Astrocyte (in vitro differentiated cells and primary cell): ENCODE results near the gene GRIK5. TPM values are rescaled to one million over a fixed set of nuclear protein-coding genes. Genes with fewer than 3 reads are reported as not detected.

Source experiments
- DNase-seq: peaks from one replicate; pipeline ENCODE4 v3.0.0-alpha.2; 2010; ENCODE audit warnings: low read depth
- FAIRE-seq: peaks from 2 replicates; lab custom pipeline; 2011; peaks lifted over from hg19 to GRCh38; lab: Jason Lieb, UNC
- H2AFZ ChIP-seq: 2 replicates; pipeline ENCODE4 v1.6.0; 2012; ENCODE audit warnings: low read depth, low read length, inconsistent platforms
- H3K27ac ChIP-seq: 2 replicates; pipeline ENCODE4 v1.5.1; 2011; ENCODE audit warnings: low read depth, low read length, inconsistent platforms
- H3K27me3 ChIP-seq: 2 replicates; pipeline ENCODE4 v1.6.0; 2011; ENCODE audit warnings: low read length, inconsistent platforms; ENCODE audit not compliant: insufficient read depth
- H3K36me3 ChIP-seq: 2 replicates; pipeline ENCODE4 v1.5.1; 2011; ENCODE audit warnings: low read length, inconsistent platforms; ENCODE audit not compliant: insufficient read depth
- H3K4me1 ChIP-seq: 2 replicates; pipeline ENCODE4 v1.5.1; 2011; ENCODE audit warnings: low read length, inconsistent platforms; ENCODE audit not compliant: insufficient read depth
- H3K4me2 ChIP-seq: 2 replicates; pipeline ENCODE4 v1.6.0; 2012; ENCODE audit warnings: low read length, inconsistent platforms
- H3K4me3 ChIP-seq: 2 replicates; pipeline ENCODE4 v1.5.1; 2011; ENCODE audit warnings: low read depth, mild to moderate bottlenecking, low read length, inconsistent platforms; ENCODE audit not compliant: insufficient read depth
- H3K79me2 ChIP-seq: 2 replicates; pipeline ENCODE4 v1.6.0; 2012; ENCODE audit warnings: mild to moderate bottlenecking, low read length, inconsistent platforms; ENCODE audit not compliant: insufficient read depth
- H3K9ac ChIP-seq: 2 replicates; pipeline ENCODE4 v1.6.0; 2012; ENCODE audit warnings: mild to moderate bottlenecking, low read length, inconsistent platforms
- H3K9me3 ChIP-seq: 2 replicates; pipeline ENCODE4 v1.5.1; 2012; ENCODE audit warnings: low read depth, mild to moderate bottlenecking, low read length, inconsistent platforms; ENCODE audit not compliant: insufficient read depth
- H4K20me1 ChIP-seq: 2 replicates; pipeline ENCODE4 v1.6.0; 2012; ENCODE audit warnings: low read length, inconsistent platforms; ENCODE audit not compliant: insufficient read depth
- H3K27ac Mint-ChIP-seq: one replicate; pipeline ENCODE4 v1.8.0; 2021; ENCODE audit warnings: mild to moderate bottlenecking, mixed read lengths; ENCODE audit not compliant: unreplicated experiment
- H3K27me3 Mint-ChIP-seq: one replicate; pipeline ENCODE4 v1.8.0; 2021; ENCODE audit warnings: low read depth, mixed read lengths; ENCODE audit not compliant: unreplicated experiment
- H3K36me3 Mint-ChIP-seq: one replicate; pipeline ENCODE4 v1.8.0; 2021; ENCODE audit warnings: low read depth, mixed read lengths; ENCODE audit not compliant: unreplicated experiment
- H3K4me1 Mint-ChIP-seq: one replicate; pipeline ENCODE4 v1.8.0; 2021; ENCODE audit warnings: low read depth, mixed read lengths; ENCODE audit not compliant: unreplicated experiment
- H3K4me3 Mint-ChIP-seq: one replicate; pipeline ENCODE4 v1.8.0; 2021; ENCODE audit warnings: mild to moderate bottlenecking, moderate library complexity, mixed read lengths; ENCODE audit not compliant: unreplicated experiment
- H3K9me3 Mint-ChIP-seq: one replicate; pipeline ENCODE4 v1.8.0; 2021; ENCODE audit warnings: mild to moderate bottlenecking, mixed read lengths; ENCODE audit not compliant: unreplicated experiment
- EZH2 ChIP-seq: IDR thresholded peaks from 2 replicates; pipeline ENCODE4 v1.6.1; 2012; ENCODE audit warnings: mild to moderate bottlenecking, low read length, inconsistent platforms; ENCODE audit not compliant: insufficient read depth
- total RNA-seq: library from RNA; stranded (reverse); gene quantifications from 2 replicates; pipeline ENCODE4 v1.2.1, GENCODE V29; 2021
- TF ChIP-seq, protein P1 (sequence below): IDR thresholded peaks from 2 replicates; pipeline ENCODE4 v1.5.1; 2011; ENCODE audit warnings: low read depth, mild to moderate bottlenecking, inconsistent platforms, low read length, moderate library complexity; ENCODE audit not compliant: insufficient read depth

Gene GRIK5
- total RNA-seq, 1 donor from 2014 or later = 9.2 TPM

DNA sequence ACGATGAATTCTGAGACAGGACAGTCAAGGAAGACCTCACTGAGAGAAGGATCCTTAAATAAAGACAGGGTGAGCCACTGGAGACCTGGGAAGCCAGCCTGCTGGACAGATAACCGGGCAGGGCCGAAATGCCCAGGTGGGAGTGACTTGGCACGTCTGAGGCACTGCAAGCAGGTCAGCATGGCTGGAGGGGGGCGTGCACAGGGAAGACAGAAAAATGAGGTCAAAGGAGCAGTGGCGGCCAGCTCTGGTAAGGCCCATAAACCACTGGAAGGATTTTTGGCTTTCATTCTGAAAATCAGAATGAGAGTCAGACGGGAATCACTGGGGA lies 70.2 kb downstream of the GRIK5 start:
- no peak for DNase-seq
- peaks cover 41% of the 10 kb centered on the region for H3K27me3 ChIP-seq

DNA sequence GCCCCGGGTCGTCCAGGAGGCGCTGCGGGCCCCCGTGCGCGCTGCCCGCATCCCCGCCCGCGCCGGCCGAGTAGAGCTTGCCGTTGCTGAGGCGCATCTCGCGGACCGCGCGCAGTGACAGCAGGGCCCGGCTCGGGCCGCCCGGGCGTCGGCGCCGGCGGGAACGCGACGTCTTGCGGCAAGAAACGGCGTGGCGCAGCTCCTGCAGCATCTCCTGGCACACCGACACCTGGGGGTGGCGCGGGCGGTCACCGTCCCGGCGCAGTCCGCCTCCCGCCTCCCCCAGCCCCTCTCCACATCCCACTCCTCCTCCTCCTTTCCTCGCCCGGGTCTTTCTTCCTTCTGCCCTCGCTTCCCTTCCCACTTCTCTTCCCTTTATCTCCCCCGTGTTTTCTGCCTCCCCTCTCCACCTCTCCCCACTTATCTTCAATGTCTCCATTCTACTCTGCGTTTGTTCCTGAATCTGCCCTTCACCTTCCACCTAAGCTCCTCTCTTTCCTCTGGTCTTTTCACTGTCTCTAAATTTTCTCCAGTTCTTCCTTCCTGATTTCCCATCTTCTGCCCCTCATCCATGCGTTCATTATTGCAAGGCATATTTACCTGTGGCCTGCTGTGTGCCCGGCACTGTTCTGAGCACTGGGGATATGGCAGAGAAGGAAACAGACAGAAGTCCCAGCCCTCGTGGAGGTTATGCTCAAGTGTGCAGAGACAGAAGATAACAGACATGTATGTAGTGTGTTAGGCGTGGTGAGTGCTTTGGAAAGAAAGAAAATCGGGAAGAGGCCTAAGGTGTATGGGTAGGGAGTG lies 70.7 kb downstream of the GRIK5 start:
- H3K27me3 ChIP-seq = peaks cover 45% of the 10 kb centered on the region

More for the DNA sequence above, 70.2 kb downstream of the GRIK5 start:
- H3K4me2 ChIP-seq = no peak overlapping the region
- H3K4me1 ChIP-seq = no peaks in the 10 kb centered on the region
- Mint-ChIP-seq H3K27ac (peak overlapping the region; percentile 64), H3K4me3 (peak overlapping the region; percentile 78), H3K36me3 (peaks cover 15% of the 10 kb centered on the region), H3K27me3 (peaks cover 80% of the 10 kb centered on the region), H3K4me1 (peaks cover 7% of the 10 kb centered on the region), H3K9me3 (peaks cover 13% of the 10 kb centered on the region)
- no peak for FAIRE-seq
- no peak overlapping the region for H3K4me3 ChIP-seq
- H2AFZ ChIP-seq = no peak overlapping the region
- peaks cover 13% of the 10 kb centered on the region for H4K20me1 ChIP-seq
- no peak for TF ChIP-seq EZH2
- TF ChIP-seq, protein P1, sequence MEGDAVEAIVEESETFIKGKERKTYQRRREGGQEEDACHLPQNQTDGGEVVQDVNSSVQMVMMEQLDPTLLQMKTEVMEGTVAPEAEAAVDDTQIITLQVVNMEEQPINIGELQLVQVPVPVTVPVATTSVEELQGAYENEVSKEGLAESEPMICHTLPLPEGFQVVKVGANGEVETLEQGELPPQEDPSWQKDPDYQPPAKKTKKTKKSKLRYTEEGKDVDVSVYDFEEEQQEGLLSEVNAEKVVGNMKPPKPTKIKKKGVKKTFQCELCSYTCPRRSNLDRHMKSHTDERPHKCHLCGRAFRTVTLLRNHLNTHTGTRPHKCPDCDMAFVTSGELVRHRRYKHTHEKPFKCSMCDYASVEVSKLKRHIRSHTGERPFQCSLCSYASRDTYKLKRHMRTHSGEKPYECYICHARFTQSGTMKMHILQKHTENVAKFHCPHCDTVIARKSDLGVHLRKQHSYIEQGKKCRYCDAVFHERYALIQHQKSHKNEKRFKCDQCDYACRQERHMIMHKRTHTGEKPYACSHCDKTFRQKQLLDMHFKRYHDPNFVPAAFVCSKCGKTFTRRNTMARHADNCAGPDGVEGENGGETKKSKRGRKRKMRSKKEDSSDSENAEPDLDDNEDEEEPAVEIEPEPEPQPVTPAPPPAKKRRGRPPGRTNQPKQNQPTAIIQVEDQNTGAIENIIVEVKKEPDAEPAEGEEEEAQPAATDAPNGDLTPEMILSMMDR = no peak
- no peaks in the 10 kb centered on the region for H3K36me3 ChIP-seq
- no peak overlapping the region for H3K27ac ChIP-seq
- no peaks in the 10 kb centered on the region for H3K9me3 ChIP-seq
- H3K79me2 ChIP-seq = no peaks in the 10 kb centered on the region
- no peak overlapping the region for H3K9ac ChIP-seq

More for the DNA sequence above, 70.7 kb downstream of the GRIK5 start:
- peaks cover 13% of the 10 kb centered on the region for H4K20me1 ChIP-seq
- Mint-ChIP-seq H3K4me3 (peak overlapping the region; percentile 78), H3K4me1 (peaks cover 7% of the 10 kb centered on the region), H3K27ac (peak overlapping the region; percentile 64), H3K9me3 (peaks cover 13% of the 10 kb centered on the region), H3K36me3 (peaks cover 15% of the 10 kb centered on the region), H3K27me3 (peaks cover 82% of the 10 kb centered on the region)
- no peak overlapping the region for H3K27ac ChIP-seq
- no peaks in the 10 kb centered on the region for H3K36me3 ChIP-seq
- no peak overlapping the region for H3K4me2 ChIP-seq
- H3K4me3 ChIP-seq = no peak overlapping the region
- no peaks in the 10 kb centered on the region for H3K9me3 ChIP-seq
- H3K79me2 ChIP-seq = no peaks in the 10 kb centered on the region
- H3K4me1 ChIP-seq = no peaks in the 10 kb centered on the region
- DNase-seq = no peak
- no peak overlapping the region for H3K9ac ChIP-seq
- H2AFZ ChIP-seq = no peak overlapping the region
- no peak for FAIRE-seq
- TF ChIP-seq EZH2 = peak; percentile 55
- TF ChIP-seq, protein P1 = no peak
